ENCODE results near the gene REEP1.

DNA sequence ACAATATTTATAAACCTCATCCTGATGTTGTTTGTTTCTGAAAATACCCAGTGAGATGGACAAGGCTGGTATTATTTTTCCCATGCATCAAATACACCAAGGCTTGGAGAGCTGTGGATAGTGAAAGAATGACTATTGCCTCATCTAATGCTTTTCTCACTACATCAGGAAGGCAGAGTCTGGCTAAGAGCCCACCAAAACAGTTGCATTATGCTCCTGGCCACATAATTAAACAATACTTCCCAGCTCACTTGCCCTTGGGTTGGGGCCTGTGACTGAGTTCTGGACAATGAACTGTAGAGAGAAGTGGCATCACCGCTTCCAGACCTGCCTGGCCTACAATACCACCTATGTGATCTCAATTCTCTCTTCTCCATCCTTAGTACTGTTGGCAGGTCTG is 46.4 kb upstream of the REEP1 start:
- TF ChIP-seq, protein P1, sequence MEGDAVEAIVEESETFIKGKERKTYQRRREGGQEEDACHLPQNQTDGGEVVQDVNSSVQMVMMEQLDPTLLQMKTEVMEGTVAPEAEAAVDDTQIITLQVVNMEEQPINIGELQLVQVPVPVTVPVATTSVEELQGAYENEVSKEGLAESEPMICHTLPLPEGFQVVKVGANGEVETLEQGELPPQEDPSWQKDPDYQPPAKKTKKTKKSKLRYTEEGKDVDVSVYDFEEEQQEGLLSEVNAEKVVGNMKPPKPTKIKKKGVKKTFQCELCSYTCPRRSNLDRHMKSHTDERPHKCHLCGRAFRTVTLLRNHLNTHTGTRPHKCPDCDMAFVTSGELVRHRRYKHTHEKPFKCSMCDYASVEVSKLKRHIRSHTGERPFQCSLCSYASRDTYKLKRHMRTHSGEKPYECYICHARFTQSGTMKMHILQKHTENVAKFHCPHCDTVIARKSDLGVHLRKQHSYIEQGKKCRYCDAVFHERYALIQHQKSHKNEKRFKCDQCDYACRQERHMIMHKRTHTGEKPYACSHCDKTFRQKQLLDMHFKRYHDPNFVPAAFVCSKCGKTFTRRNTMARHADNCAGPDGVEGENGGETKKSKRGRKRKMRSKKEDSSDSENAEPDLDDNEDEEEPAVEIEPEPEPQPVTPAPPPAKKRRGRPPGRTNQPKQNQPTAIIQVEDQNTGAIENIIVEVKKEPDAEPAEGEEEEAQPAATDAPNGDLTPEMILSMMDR (conservative IDR thresholded peaks at IDR 0.05; ENCODE audit: low read length), result no peak
- TF ChIP-seq EZH2phosphoT487 (IDR thresholded peaks at IDR 0.05; ENCODE audit: borderline replicate concordance, low read depth, low read length), result no peak
